Measurements from ENCODE around the gene STT3B. TPM values are rescaled to one million over a fixed set of nuclear protein-coding genes. Genes with fewer than 3 reads are reported as not detected.

The STT3B gene
- total and polyA plus RNA-seq, 2 of the 13 experiments (the other 11 are each of a cell fraction or from before 2014, with no cell fraction given): 85.0 to 205 TPM

DNA sequence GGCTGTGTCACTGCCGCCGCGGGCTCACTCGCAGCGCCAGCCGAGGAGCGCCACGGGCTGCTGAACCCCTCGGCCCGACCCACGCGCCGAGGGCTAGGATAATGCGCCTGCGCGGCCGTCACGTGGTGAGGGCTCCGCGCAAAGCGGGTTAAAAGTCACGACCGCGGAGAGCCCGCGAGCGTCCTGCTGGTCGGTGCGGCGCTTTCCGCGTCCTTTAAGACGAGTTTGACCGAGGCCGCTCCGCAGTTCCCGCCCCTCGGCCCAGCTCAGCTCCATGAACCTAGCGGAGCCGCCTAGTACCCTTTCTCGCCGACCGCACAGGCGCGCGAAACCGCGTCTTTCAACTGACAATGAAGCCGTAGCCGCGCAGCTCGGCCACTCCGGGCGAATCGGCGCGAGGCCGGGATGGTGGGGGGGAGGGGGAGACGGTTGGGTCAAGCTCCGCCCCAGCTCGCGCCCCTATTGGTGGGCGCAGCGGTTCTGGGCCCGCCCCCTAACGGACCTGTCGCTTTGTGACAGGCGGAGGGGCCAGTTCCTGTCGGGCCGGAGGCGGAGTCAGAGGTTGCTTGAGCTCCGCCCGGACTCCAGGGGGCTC lies 636 bp upstream of the STT3B start (continued):
- no peak for TF ChIP-seq ZNF34 (CRISPR knock-in tag; IDR thresholded peaks at IDR 0.05; ENCODE audit: borderline replicate concordance)
- TF ChIP-seq, protein P1, sequence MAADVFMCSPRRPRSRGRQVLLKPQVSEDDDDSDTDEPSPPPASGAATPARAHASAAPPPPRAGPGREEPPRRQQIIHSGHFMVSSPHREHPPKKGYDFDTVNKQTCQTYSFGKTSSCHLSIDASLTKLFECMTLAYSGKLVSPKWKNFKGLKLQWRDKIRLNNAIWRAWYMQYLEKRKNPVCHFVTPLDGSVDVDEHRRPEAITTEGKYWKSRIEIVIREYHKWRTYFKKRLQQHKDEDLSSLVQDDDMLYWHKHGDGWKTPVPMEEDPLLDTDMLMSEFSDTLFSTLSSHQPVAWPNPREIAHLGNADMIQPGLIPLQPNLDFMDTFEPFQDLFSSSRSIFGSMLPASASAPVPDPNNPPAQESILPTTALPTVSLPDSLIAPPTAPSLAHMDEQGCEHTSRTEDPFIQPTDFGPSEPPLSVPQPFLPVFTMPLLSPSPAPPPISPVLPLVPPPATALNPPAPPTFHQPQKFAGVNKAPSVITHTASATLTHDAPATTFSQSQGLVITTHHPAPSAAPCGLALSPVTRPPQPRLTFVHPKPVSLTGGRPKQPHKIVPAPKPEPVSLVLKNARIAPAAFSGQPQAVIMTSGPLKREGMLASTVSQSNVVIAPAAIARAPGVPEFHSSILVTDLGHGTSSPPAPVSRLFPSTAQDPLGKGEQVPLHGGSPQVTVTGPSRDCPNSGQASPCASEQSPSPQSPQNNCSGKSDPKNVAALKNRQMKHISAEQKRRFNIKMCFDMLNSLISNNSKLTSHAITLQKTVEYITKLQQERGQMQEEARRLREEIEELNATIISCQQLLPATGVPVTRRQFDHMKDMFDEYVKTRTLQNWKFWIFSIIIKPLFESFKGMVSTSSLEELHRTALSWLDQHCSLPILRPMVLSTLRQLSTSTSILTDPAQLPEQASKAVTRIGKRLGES (CRISPR knock-in tag; IDR thresholded peaks at IDR 0.05; ENCODE audit: borderline replicate concordance): no peak
- TF ChIP-seq SALL1 (CRISPR knock-in tag; IDR thresholded peaks at IDR 0.05): peak; percentile 93
- TF ChIP-seq, protein P2, sequence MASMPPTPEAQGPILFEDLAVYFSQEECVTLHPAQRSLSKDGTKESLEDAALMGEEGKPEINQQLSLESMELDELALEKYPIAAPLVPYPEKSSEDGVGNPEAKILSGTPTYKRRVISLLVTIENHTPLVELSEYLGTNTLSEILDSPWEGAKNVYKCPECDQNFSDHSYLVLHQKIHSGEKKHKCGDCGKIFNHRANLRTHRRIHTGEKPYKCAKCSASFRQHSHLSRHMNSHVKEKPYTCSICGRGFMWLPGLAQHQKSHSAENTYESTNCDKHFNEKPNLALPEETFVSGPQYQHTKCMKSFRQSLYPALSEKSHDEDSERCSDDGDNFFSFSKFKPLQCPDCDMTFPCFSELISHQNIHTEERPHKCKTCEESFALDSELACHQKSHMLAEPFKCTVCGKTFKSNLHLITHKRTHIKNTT (CRISPR knock-in tag; IDR thresholded peaks at IDR 0.05): no peak
- peak; percentile 67; the same call in 1 of the 2 replicates for TF ChIP-seq ZNF367 (CRISPR knock-in tag; IDR thresholded peaks at IDR 0.05; ENCODE audit: borderline replicate concordance)
- TF ChIP-seq, protein P3, sequence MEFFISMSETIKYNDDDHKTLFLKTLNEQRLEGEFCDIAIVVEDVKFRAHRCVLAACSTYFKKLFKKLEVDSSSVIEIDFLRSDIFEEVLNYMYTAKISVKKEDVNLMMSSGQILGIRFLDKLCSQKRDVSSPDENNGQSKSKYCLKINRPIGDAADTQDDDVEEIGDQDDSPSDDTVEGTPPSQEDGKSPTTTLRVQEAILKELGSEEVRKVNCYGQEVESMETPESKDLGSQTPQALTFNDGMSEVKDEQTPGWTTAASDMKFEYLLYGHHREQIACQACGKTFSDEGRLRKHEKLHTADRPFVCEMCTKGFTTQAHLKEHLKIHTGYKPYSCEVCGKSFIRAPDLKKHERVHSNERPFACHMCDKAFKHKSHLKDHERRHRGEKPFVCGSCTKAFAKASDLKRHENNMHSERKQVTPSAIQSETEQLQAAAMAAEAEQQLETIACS (CRISPR knock-in tag; IDR thresholded peaks at IDR 0.05): no peak
- peak; percentile 70; the same call in 1 of the 2 replicates for TF ChIP-seq FIP1L1 (IDR thresholded peaks at IDR 0.05; ENCODE audit: borderline replicate concordance, insufficient read depth, low read depth, low read length)
- TF ChIP-seq FLYWCH1 (CRISPR knock-in tag; IDR thresholded peaks at IDR 0.05): no peak; the same call in 1 of the 2 replicates
- no peak for TF ChIP-seq RORA (CRISPR knock-in tag; IDR thresholded peaks at IDR 0.05)
- peak; percentile 59; the same call in 1 of the 2 replicates for TF ChIP-seq ZSCAN29 (CRISPR knock-in tag; conservative IDR thresholded peaks at IDR 0.05)
- TF ChIP-seq ARNTL (CRISPR knock-in tag; IDR thresholded peaks at IDR 0.05): peak; percentile 72
- TF ChIP-seq ZKSCAN1 (IDR thresholded peaks at IDR 0.05; ENCODE audit: low read length): no peak
- peak; percentile 97 for TF ChIP-seq SP4 (CRISPR knock-in tag; IDR thresholded peaks at IDR 0.05)
- TF ChIP-seq POLR2G (IDR thresholded peaks at IDR 0.05; ENCODE audit: low read depth, low read length): peak; percentile 98
- peak; percentile 94; the same call in 1 of the 2 replicates for TF ChIP-seq ZNF598 (CRISPR knock-in tag; IDR thresholded peaks at IDR 0.05; ENCODE audit: borderline replicate concordance)
- TF ChIP-seq, protein P4, sequence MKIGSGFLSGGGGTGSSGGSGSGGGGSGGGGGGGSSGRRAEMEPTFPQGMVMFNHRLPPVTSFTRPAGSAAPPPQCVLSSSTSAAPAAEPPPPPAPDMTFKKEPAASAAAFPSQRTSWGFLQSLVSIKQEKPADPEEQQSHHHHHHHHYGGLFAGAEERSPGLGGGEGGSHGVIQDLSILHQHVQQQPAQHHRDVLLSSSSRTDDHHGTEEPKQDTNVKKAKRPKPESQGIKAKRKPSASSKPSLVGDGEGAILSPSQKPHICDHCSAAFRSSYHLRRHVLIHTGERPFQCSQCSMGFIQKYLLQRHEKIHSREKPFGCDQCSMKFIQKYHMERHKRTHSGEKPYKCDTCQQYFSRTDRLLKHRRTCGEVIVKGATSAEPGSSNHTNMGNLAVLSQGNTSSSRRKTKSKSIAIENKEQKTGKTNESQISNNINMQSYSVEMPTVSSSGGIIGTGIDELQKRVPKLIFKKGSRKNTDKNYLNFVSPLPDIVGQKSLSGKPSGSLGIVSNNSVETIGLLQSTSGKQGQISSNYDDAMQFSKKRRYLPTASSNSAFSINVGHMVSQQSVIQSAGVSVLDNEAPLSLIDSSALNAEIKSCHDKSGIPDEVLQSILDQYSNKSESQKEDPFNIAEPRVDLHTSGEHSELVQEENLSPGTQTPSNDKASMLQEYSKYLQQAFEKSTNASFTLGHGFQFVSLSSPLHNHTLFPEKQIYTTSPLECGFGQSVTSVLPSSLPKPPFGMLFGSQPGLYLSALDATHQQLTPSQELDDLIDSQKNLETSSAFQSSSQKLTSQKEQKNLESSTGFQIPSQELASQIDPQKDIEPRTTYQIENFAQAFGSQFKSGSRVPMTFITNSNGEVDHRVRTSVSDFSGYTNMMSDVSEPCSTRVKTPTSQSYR (CRISPR knock-in tag; IDR thresholded peaks at IDR 0.05; ENCODE audit: borderline replicate concordance): peak; percentile 91
- 0 out of 2 replicates have a peak, but pooled peaks have one; percentile 23 for TF ChIP-seq NR1H2 (CRISPR knock-in tag; IDR thresholded peaks at IDR 0.05; ENCODE audit: borderline replicate concordance, low read depth)
- TF ChIP-seq TARDBP (CRISPR knock-in tag; IDR thresholded peaks at IDR 0.05): peak; percentile 59; the same call in 1 of the 2 replicates
- TF ChIP-seq KMT2B (CRISPR knock-in tag; IDR thresholded peaks at IDR 0.05): peak; percentile 84
- peak; percentile 61 for TF ChIP-seq ISL2 (CRISPR knock-in tag; IDR thresholded peaks at IDR 0.05)
